NB4 (cell line): ENCODE measurements around the gene GABRG3.

Experiments
- DNase-seq: peaks from one replicate; pipeline ENCODE4 v3.0.0; 2010; ENCODE audit warnings: low read depth
- H3K4me3 ChIP-seq: one replicate; pipeline ENCODE4 v1.5.1; 2011; ENCODE audit warnings: mild to moderate bottlenecking, low read depth, low read length, moderate library complexity
- CTCF ChIP-seq: IDR thresholded peaks from one replicate; pipeline ENCODE4 v1.5.1; 2012; ENCODE audit warnings: low read depth, low read length
- MAX ChIP-seq: IDR thresholded peaks from 2 replicates; pipeline ENCODE4 v1.6.1; 2011; ENCODE audit warnings: low read depth, low read length
- MYC ChIP-seq: IDR thresholded peaks from 2 replicates; pipeline ENCODE4 v1.6.1; 2011; ENCODE audit warnings: low read depth, low read length
- POLR2A ChIP-seq: IDR thresholded peaks from 2 replicates; pipeline ENCODE4 v1.6.1; 2011; ENCODE audit warnings: mild to moderate bottlenecking; ENCODE audit not compliant: insufficient read length; ENCODE audit errors: extremely low read depth

Gene GABRG3

GRCh38 chr15:27561816-27562215 is 590.8 kb downstream of the GABRG3 start:
- H3K4me3 ChIP-seq: no peak overlapping the region
- TF ChIP-seq MYC (no peak), CTCF (no peak), MAX (no peak), POLR2A (no peak)
- no peak for DNase-seq

- no peak overlapping the region for H3K4me3 ChIP-seq
- no peak for DNase-seq
- TF ChIP-seq MYC (no peak), MAX (no peak), POLR2A (no peak), CTCF (no peak)
These were observed 592.9 kb downstream of the GABRG3 start for GRCh38 chr15:27563765-27564370.

- DNase-seq: no peak
- H3K4me3 ChIP-seq: no peak overlapping the region
- TF ChIP-seq POLR2A (no peak), MAX (no peak), CTCF (no peak), MYC (no peak)
These were observed 593.7 kb downstream of the GABRG3 start for GRCh38 chr15:27564656-27565055.

GRCh38 chr15:27570746-27571145 is 599.8 kb downstream of the GABRG3 start:
- DNase-seq: no peak
- TF ChIP-seq MAX: no peak
- TF ChIP-seq POLR2A: no peak
- no peak for TF ChIP-seq MYC
- TF ChIP-seq CTCF: no peak
- H3K4me3 ChIP-seq: no peak overlapping the region

GRCh38 chr15:27573805-27574485 is 603.0 kb downstream of the GABRG3 start:
- TF ChIP-seq MAX (no peak), POLR2A (no peak), MYC (no peak), CTCF (no peak)
- no peak overlapping the region for H3K4me3 ChIP-seq

More at GRCh38 chr15:27573805-27574485, 603.0 kb downstream of the GABRG3 start:
- no peak for DNase-seq
